Breast epithelium (tissue), 3 donors: ENCODE data around the gene GPR85.

ENCODE experiments used
- CTCF ChIP-seq, 3 donors: fragments of 450-650 bp; IDR thresholded peaks; one replicate each; pipeline ENCODE4 v1.5.1; 2016 to 2017; ENCODE audit warnings: antibody characterized with exemption in 3 of 3, mild to moderate bottlenecking in 3 of 3, moderate library complexity in 3 of 3
- POLR2A ChIP-seq: fragments of 450-650 bp; IDR thresholded peaks from one replicate; pipeline ENCODE4 v1.6.1; 2016; ENCODE audit warnings: antibody characterized with exemption, mild to moderate bottlenecking, moderate library complexity
- POLR2AphosphoS5 ChIP-seq, 3 donors: sonication (generic); formaldehyde crosslinking; IDR thresholded peaks; one replicate each; pipeline ENCODE4 v1.6.1; 2017; ENCODE audit warnings: antibody characterized with exemption in 3 of 3

GRCh38 chr7:113045379-113045778 lies 41.2 kb downstream of the GPR85 start:
- TF ChIP-seq CTCF (IDR thresholded peaks at IDR 0.05): no peak
- TF ChIP-seq POLR2A: no peak
- TF ChIP-seq POLR2AphosphoS5 (IDR thresholded peaks at IDR 0.05): no peak
